GM21423 (cell line): ENCODE measurements around the gene TNFRSF1A.
"Not testable (repeated sequence)": the region's sequence is repeated elsewhere in the genome, so short reads cannot be mapped to it uniquely, and the experiment has no call there.

Experiments
- ATAC-seq: cut with Tn5 transposase; IDR thresholded peaks from one replicate; pipeline ENCODE4 v1.9.1; 2021; ENCODE audit warnings: mild to moderate bottlenecking, moderate library complexity; ENCODE audit not compliant: unreplicated experiment

Gene TNFRSF1A

DNA sequence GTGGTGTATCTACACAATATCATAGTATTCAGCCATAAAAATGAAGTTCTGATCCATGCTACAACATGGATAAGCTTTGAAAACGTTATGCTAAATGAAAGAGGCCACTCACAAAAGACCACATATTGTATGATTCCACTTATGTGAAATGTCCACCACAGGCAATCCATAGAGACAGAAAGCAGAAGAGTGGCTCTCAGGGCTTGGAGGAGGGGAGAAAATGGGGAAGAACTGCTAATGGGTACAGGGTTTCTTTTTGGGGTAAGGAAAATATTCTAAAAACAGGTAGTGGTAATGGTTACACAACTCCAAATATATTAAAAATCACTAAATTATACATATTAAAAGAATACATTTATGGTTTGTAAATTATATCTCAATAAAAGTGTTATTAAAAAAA lies 17.0 kb upstream of the TNFRSF1A start:
- no peak for ATAC-seq

DNA sequence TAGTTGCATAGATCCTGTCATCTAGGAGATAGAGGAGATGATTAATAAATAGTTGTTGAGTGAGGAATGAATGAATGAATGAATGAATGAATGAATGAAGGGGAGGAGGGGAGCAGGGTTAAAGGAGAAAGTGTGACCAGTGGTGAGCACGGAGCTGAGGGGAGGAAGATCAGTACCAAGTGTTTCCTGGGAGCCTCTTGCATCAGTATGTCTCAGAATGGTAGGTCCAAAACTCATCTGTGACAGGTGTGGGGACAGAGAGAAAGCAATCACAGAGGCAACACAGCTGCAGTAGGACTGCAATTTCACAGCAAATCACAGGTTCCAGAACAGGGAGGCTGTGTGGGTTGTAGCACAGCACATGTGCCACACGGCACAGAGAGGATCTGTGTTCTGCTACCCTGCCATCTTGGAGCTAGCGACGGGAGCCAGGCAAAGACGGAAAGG lies 14.5 kb upstream of the TNFRSF1A start:
- no peak for ATAC-seq

- no peak for ATAC-seq
Measured at GRCh38 chr12:6355491-6356373, 13.9 kb upstream of the TNFRSF1A start.

GRCh38 chr12:6354495-6355393 lies 12.9 kb upstream of the TNFRSF1A start:
- ATAC-seq: no peak

GRCh38 chr12:6352193-6353173 lies 10.6 kb upstream of the TNFRSF1A start:
- no peak for ATAC-seq

DNA sequence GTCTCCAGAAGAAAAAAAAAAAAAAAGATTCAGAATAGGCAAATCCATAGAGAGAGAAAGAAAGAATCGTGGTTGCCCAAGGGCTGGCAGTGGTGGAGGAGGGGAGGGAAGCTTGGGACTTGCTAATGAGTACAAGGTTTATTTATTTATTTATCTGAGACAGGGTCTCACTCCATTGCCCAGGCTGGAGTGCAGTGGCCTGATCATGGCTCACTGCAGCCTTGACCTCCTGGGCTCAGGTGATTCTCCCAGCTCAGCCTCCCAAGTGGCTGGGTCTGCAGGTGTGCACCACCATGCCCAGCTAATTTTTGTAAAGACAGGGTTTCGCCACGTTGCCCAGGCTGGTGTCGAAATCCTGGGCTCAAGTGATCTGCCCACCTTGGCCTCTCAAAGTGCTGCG lies 9.7 kb upstream of the TNFRSF1A start:
- ATAC-seq: no peak

DNA sequence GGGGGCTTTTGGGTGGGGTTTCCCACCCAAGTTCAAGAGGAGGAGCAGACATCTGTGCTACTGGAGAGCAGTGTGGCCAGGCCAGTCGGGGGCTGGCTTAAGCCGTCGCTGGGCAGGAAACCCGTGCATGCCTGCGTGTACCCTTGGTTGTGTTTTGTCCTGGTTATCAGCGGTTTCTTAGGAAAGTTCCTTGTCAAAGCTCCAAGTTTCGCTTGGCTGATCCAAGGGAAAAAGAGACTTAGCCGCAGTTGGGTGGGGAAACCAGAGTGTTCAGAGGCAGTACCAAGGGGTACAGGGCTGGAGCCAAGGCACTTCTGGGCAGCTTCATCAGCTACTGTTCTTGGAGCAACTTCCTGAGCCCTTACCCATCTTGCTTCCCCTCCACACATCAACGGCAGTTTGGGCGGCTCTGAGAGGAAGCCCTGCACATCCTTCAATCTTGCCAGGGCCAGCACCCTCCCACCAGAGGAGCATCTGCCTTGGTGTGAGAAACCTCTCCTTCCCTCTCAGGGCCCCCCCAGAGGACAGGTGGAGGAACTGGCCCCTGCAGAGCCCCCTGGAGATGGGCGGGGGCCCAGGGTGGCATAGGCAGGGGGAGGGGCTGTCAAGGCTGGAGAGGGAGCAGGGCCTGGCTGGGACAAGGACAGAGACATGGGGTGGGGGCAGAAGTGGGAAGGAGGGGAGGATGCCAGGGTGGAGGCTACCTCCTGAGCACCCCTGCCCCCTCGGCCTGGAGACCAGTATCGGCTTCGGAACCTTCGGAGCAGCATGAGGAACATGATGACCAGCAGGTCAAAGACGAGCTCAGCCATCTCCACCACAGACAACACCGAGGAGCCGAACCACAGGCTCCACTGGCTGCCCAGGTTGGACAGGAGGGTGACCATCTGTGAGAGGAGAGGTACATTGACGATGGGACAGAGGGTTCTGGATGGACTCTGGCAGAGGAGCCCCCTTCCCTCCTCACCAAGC lies 5.8 kb upstream of the TNFRSF1A start:
- ATAC-seq: no peak

GRCh38 chr12:6346942-6347341 lies 5.1 kb upstream of the TNFRSF1A start:
- no peak for ATAC-seq

- no peak for ATAC-seq
Measured at GRCh38 chr12:6346235-6346832, 4.5 kb upstream of the TNFRSF1A start.

DNA sequence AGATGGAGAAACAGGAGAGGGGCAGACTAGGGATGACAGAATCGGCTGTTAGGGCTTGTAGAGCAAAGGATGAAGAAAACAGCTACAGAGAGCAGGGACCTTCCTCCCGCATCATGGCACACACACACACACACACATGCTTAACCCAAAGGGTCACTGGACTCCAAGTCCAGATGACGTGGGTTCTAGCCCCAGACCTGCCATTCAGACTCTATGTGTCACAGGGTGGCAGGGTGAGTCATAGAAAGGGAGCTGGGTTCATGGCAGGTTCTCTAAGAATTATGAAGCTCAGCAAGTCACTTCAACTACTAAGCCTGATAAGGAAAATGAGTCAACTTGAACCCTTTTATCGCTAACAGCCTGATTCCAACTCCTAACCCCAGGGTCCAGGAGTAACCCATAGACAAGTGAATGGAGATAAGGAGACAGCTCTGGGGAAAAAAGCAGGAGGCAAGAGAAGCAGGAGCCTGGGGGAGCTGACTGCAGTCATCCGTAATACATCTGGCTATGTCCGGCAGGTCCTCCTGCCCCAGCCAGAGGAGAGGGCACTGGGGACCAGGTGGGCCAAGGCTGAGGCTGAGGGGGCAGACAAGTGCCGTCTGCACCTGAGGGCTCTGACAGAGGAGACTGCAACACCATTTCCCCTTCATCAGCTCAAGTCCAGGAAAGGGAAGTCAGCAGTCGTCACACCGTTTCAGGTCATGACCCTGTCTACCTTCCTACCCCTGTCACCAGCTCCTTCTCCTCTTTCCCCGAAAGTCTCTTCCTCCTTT lies 3.6 kb upstream of the TNFRSF1A start:
- no peak for ATAC-seq

DNA sequence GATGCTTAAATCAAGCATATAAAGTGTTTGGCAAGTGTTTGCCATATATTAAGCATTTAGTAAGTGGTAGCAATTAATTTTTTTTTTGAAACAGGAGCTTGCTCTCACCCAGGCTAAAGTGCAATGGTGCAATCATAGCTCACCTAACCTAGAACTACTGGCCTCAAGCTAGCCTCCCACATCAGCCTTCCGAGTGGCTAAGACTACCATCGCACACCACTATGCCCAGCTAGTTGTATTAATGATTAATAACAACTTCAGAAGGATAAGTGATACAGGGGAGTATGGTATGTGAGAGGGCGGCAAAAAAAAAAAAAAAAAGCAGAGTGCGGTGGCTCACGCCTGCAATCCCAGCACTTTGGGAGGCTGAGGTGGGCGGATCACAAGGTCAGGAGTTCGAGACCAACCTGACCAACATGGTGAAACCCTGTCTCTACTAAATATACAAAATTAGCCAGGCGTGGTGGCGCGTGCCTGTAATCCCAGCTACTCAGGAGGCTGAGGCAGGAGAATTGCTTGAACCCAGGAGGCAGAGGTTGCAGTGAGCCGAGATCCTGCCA lies 2.3 kb upstream of the TNFRSF1A start:
- ATAC-seq: not testable (repeated sequence)

- ATAC-seq: no peak
Measured at GRCh38 chr12:6343518-6343917, 1.6 kb upstream of the TNFRSF1A start.

- ATAC-seq: no peak
Measured at GRCh38 chr12:6342140-6342889, 439 bp upstream of the TNFRSF1A start.

DNA sequence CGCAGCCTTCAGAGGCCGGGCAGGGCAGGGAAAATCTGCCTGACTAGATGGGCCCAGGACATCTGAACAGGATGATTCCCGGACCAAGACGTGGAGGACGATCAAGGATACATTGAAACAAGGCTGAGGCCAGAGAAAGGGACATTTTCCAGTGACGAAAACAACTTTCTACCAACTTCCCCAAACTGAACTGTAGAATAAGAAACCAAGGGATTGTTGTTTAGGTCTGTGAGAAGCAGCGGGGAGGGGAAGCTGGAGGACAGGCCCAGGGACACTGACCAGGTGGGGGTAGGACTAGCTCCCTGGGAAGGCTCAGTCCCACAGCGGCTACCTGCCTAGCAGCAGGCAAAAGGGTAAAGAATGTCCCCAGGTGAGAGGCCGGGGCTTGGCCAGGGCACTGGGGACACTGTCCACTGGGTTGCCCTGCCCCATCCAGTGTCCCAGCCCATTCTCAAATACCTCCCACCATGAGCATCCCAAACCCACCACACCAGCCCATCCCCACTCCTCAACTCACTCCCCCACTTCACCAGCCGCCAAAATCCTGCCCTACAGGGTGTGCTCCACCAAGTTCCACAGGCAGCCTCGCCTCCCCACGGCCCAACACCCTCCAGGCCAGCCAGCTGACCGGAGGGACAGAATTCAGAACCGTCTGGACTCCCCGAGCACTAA lies 995 bp downstream of the TNFRSF1A start:
- no peak for ATAC-seq

DNA sequence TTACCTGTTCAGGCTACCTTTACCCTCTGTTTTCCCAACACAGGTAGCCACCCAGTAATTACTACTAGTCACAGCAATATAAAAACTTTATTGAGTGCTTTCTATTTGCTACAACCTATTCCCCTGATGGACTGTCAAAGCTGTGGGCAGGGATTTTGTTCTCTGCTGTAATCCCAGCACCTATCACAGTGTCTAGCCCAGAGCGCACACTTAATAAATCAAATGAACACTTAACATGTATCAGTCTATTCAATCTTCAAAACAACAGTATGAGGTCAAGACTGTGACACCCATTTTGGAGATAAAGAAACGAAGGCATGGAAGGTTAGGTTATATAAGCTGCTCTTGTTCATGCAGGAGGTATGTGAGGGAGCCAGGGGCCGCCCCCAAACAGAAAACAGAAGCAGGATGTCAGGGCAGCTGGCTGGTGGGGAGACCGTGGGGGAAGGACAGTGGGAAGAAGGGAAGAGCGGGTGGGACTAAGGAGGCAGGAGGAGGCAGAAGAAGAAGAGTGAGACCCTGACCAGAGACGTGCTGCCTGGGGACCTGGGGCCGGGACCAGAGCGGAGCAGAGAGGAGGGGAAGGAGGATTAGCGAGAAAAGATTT lies 1.7 kb downstream of the TNFRSF1A start:
- ATAC-seq: no peak

GRCh38 chr12:6338955-6339354 lies 2.9 kb downstream of the TNFRSF1A start:
- no peak for ATAC-seq
